T-cell (primary cell): ENCODE measurements around the gene UNC93A. TPM values are rescaled to one million over a fixed set of nuclear protein-coding genes. Genes with fewer than 3 reads are reported as not detected.
A peak's percentile ranks its signal among the peaks of the same experiment; 100 is the strongest.

Experiments used
- ATAC-seq, 4 experiments: fragments of 200-7000 bp in 3 of 4; fragments of 150-1000 bp in 1 of 4; cut with Tn5 transposase; replicated peaks in 1 of 4; 1 replicate in 3 of 4; 2 replicates in 1 of 4; pipeline ENCODE4 v1.10.0; 2021; ENCODE audit warnings: moderate library complexity in 3 of 4, mild to moderate bottlenecking in 2 of 4, moderate number of reproducible peaks in 1 of 4
- CTCF ChIA-PET, 2 donors: fragments of 300-600 bp; sonication (Branson Sonifier 250); formaldehyde crosslinking; loops; one replicate each; lab custom pipeline; 2022; ENCODE audit warnings: antibody characterized with exemption in 2 of 2; lab: Charles Lee
- POLR2A ChIA-PET, 2 donors: fragments of 300-600 bp; sonication (Branson Sonifier 250); formaldehyde crosslinking; loops; one replicate each; lab custom pipeline; 2022; ENCODE audit warnings: antibody characterized with exemption in 2 of 2; lab: Charles Lee
- DNase-seq, 35 experiments: peaks; one replicate each; pipeline versions ENCODE4 v3.0.0 to v3.0.0-alpha.2; 2013 to 2023
- H3K27ac ChIP-seq: one replicate; pipeline ENCODE4 v1.5.1; 2013; ENCODE audit warnings: low read length
- H3K27me3 ChIP-seq, 2 experiments: replicated peaks in 1 of 2; 1 replicate in 1 of 2; 2 replicates in 1 of 2; pipeline versions ENCODE4 v1.6.1 to v1.7.0; 2013; ENCODE audit warnings: low read length in 1 of 2, mixed read lengths in 1 of 2; ENCODE audit not compliant: control insufficient read depth in 2 of 2, insufficient read depth in 2 of 2; ENCODE audit errors: extremely low read depth in 1 of 2
- H3K36me3 ChIP-seq, 2 donors: 1 replicate in 1 of 2; 2 replicates in 1 of 2; pipeline versions ENCODE4 v1.6.1 to v1.7.0; 2013; ENCODE audit warnings: low read length in 1 of 2; ENCODE audit not compliant: control insufficient read depth in 2 of 2, insufficient read depth in 1 of 2; ENCODE audit errors: extremely low read depth in 1 of 2
- H3K4me1 ChIP-seq, 2 experiments: 1 replicate in 1 of 2; 2 replicates in 1 of 2; pipeline versions ENCODE4 v1.6.1 to v1.7.0; 2013; ENCODE audit warnings: low read length in 2 of 2, mixed read lengths in 1 of 2; ENCODE audit not compliant: insufficient read depth in 2 of 2, control insufficient read depth in 1 of 2; ENCODE audit errors: extremely low read depth in 1 of 2
- H3K4me3 ChIP-seq, 2 donors: 1 replicate in 1 of 2; 2 replicates in 1 of 2; pipeline versions ENCODE4 v1.5.1 to v1.7.0; 2013; ENCODE audit warnings: mild to moderate bottlenecking in 2 of 2, low read length in 1 of 2, moderate library complexity in 1 of 2; ENCODE audit not compliant: control insufficient read depth in 1 of 2; ENCODE audit errors: extremely low read depth in 1 of 2
- H3K9me3 ChIP-seq: 2 replicates; pipeline ENCODE4 v1.7.0; 2013
- H3K27ac Mint-ChIP-seq, 2 donors: one replicate each; pipeline ENCODE4 v1.8.0; 2020 to 2021; ENCODE audit warnings: mild to moderate bottlenecking in 2 of 2, mixed read lengths in 2 of 2
- H3K27me3 Mint-ChIP-seq, 2 donors: one replicate each; pipeline ENCODE4 v1.8.0; 2021 to 2022; ENCODE audit warnings: mixed read lengths in 2 of 2
- H3K36me3 Mint-ChIP-seq: one replicate; pipeline ENCODE4 v1.8.0; 2021; ENCODE audit warnings: mixed read lengths
- H3K4me1 Mint-ChIP-seq, 3 donors: one replicate each; pipeline ENCODE4 v1.8.0; 2020 to 2022; ENCODE audit warnings: mixed read lengths in 3 of 3, mild to moderate bottlenecking in 1 of 3
- H3K4me3 Mint-ChIP-seq, 3 donors: one replicate each; pipeline ENCODE4 v1.8.0; 2020 to 2022; ENCODE audit warnings: mild to moderate bottlenecking in 3 of 3, mixed read lengths in 3 of 3, moderate library complexity in 3 of 3
- H3K9me3 Mint-ChIP-seq, 3 donors: one replicate each; pipeline ENCODE4 v1.8.0; 2020 to 2022; ENCODE audit warnings: mixed read lengths in 3 of 3
- WGBS: methylation state at CpG from one replicate; pipeline ENCODE4 v1.1.5; 2013; ENCODE audit warnings: missing lambda C conversion rate; ENCODE audit not compliant: insufficient coverage; 5-methylcytosine and 5-hydroxymethylcytosine counted together
- total RNA-seq, 35 experiments: library from RNA in 6 of 35; stranded (reverse) in 6 of 35; fragments of 120-200 nt in 1 of 35; gene quantifications; one replicate each; pipeline versions ENCODE4 v1.2.1 to v1.2.4 and lab custom pipeline; 2013 to 2026

UNC93A gene
- total RNA-seq, 5 donors from 2014 or later (not counting 1 experiment from before 2014, with no cell fraction given), result not detected

GRCh38 chr6:167341665-167342655, 50.8 kb downstream of the UNC93A start:
- H3K4me1 ChIP-seq, result no peaks in the 10 kb centered on the region
- no peaks in the 10 kb centered on the region for H3K36me3 ChIP-seq
- Mint-ChIP-seq H3K27ac (no peak overlapping the region), H3K4me1 (no peaks in the 10 kb centered on the region), H3K9me3 (no peaks in the 10 kb centered on the region), H3K36me3 (peaks cover 4% of the 10 kb centered on the region), H3K4me3 (no peak overlapping the region), H3K27me3 (peaks cover 6 to 8% of the 10 kb centered on the region in 2 donors)
- CTCF ChIA-PET, result no interaction called here
- ATAC-seq (no peak), DNase-seq (no peak)
- no peaks in the 10 kb centered on the region for H3K9me3 ChIP-seq
- 75% methylated on average over 1 of the region's 3 CpGs for WGBS
- POLR2A ChIA-PET, result interaction anchor here in 1 of 2 donors (0.7 kb wide), 1 partner anchor 13 kb away, joined by 3 read pairs; no protein-coding TSS in a partner anchor
- H3K27me3 ChIP-seq, result peaks cover 0 to 18% of the 10 kb centered on the region in 2 experiments
- H3K27ac ChIP-seq, result no peak overlapping the region
- no peak overlapping the region for H3K4me3 ChIP-seq

GRCh38 chr6:167342879-167343610, 51.9 kb downstream of the UNC93A start:
- 80% methylated on average over 14 of the region's 14 CpGs for WGBS

GRCh38 chr6:167345348-167345747, 54.2 kb downstream of the UNC93A start:
- Histone ChIP-seq H3K9me3 (no peaks in the 10 kb centered on the region), H3K36me3 (no peaks in the 10 kb centered on the region), H3K27me3 (peaks cover 0 to 8% of the 10 kb centered on the region in 2 experiments), H3K27ac (no peak overlapping the region), H3K4me3 (no peak overlapping the region), H3K4me1 (peaks cover 0 to 5% of the 10 kb centered on the region in 2 experiments)
- ATAC-seq (no peak), DNase-seq (no peak)
- H3K4me3 Mint-ChIP-seq, result no peak overlapping the region
- no peaks in the 10 kb centered on the region for H3K9me3 Mint-ChIP-seq
- peaks cover 5 to 9% of the 10 kb centered on the region in 2 donors for H3K27me3 Mint-ChIP-seq
- peaks cover 4% of the 10 kb centered on the region for H3K36me3 Mint-ChIP-seq
- H3K27ac Mint-ChIP-seq, result no peak overlapping the region
- peaks cover 6 to 11% (median 6%) of the 10 kb centered on the region in 3 donors for H3K4me1 Mint-ChIP-seq
- ChIA-PET CTCF (no interaction called here), POLR2A (no interaction called here)

More at GRCh38 chr6:167342879-167343610, 51.9 kb downstream of the UNC93A start:
- Mint-ChIP-seq H3K4me1 (no peaks in the 10 kb centered on the region), H3K27ac (no peak overlapping the region), H3K9me3 (no peaks in the 10 kb centered on the region), H3K4me3 (no peak overlapping the region), H3K36me3 (peaks cover 4% of the 10 kb centered on the region), H3K27me3 (peaks cover 4 to 8% of the 10 kb centered on the region in 2 donors)
- ChIA-PET CTCF (no interaction called here), POLR2A (no interaction called here)
- ATAC-seq (no peak), DNase-seq (no peak)
- Histone ChIP-seq H3K27me3 (peaks cover 0 to 10% of the 10 kb centered on the region in 2 experiments), H3K9me3 (no peaks in the 10 kb centered on the region), H3K36me3 (no peaks in the 10 kb centered on the region), H3K4me1 (no peaks in the 10 kb centered on the region), H3K27ac (no peak overlapping the region), H3K4me3 (no peak overlapping the region)

GRCh38 chr6:167345960-167346359, 54.8 kb downstream of the UNC93A start:
- POLR2A ChIA-PET, result no interaction called here
- Mint-ChIP-seq H3K27ac (no peak overlapping the region), H3K27me3 (peaks cover 5 to 7% of the 10 kb centered on the region in 2 donors), H3K4me1 (peaks cover 9 to 13% (median 9%) of the 10 kb centered on the region in 3 donors), H3K36me3 (peaks cover 4% of the 10 kb centered on the region), H3K9me3 (no peaks in the 10 kb centered on the region), H3K4me3 (no peak overlapping the region)
- H3K27ac ChIP-seq, result no peak overlapping the region
- H3K27me3 ChIP-seq, result peaks cover 0 to 11% of the 10 kb centered on the region in 2 experiments
- WGBS, result no CpG with 5 or more reads among the region's 4 CpGs
- DNase-seq (no peak), ATAC-seq (no peak)
- H3K4me1 ChIP-seq, result peaks cover 0 to 11% of the 10 kb centered on the region in 2 experiments
- H3K36me3 ChIP-seq, result no peaks in the 10 kb centered on the region
- H3K9me3 ChIP-seq, result no peaks in the 10 kb centered on the region
- H3K4me3 ChIP-seq, result no peak overlapping the region
- CTCF ChIA-PET, result interaction anchor here in 1 of 2 donors (0.6 kb wide), 1 partner anchor 61 kb away, joined by 3 read pairs; no protein-coding TSS in a partner anchor

- no peak overlapping the region for H3K4me3 Mint-ChIP-seq
- H3K4me1 Mint-ChIP-seq, result peaks cover 14 to 22% (median 18%) of the 10 kb centered on the region in 3 donors
- no peaks in the 10 kb centered on the region for H3K36me3 Mint-ChIP-seq
- Histone ChIP-seq H3K4me3 (no peak overlapping the region), H3K27ac (no peak overlapping the region), H3K36me3 (no peaks in the 10 kb centered on the region), H3K27me3 (peaks cover 0 to 17% of the 10 kb centered on the region in 2 experiments), H3K4me1 (peaks cover 0 to 20% of the 10 kb centered on the region in 2 experiments), H3K9me3 (no peaks in the 10 kb centered on the region)
- CTCF ChIA-PET, result no interaction called here
- WGBS, result 93% methylated on average over 7 of the region's 8 CpGs
- peak overlapping the region in 1 of 2 donors; percentile 0 for H3K27ac Mint-ChIP-seq
- POLR2A ChIA-PET, result no interaction called here
- no peaks in the 10 kb centered on the region for H3K9me3 Mint-ChIP-seq
- H3K27me3 Mint-ChIP-seq, result peaks cover 2 to 5% of the 10 kb centered on the region in 2 donors
- DNase-seq, result no peak
- no peak for ATAC-seq
Observed at GRCh38 chr6:167347226-167347625, 56.1 kb downstream of the UNC93A start.

GRCh38 chr6:167349631-167350274, 58.6 kb downstream of the UNC93A start:
- H3K36me3 Mint-ChIP-seq, result no peaks in the 10 kb centered on the region
- peak overlapping the region; percentile 86 to 92 (median 89) for H3K4me3 Mint-ChIP-seq
- ATAC-seq, result no peak
- H3K4me1 ChIP-seq, result peaks cover 0 to 20% of the 10 kb centered on the region in 2 experiments
- peak overlapping the region; percentile 60 to 78 for H3K4me3 ChIP-seq
- no peak overlapping the region for H3K27ac ChIP-seq
- peak overlapping the region; percentile 53 to 95 for H3K27ac Mint-ChIP-seq
- WGBS, result 61% methylated on average over 11 of the region's 19 CpGs
- peaks cover 0 to 12% of the 10 kb centered on the region in 2 experiments for H3K27me3 ChIP-seq
- H3K9me3 ChIP-seq, result no peaks in the 10 kb centered on the region
- H3K27me3 Mint-ChIP-seq, result peaks cover 2 to 5% of the 10 kb centered on the region in 2 donors
- H3K36me3 ChIP-seq, result no peaks in the 10 kb centered on the region
- H3K4me1 Mint-ChIP-seq, result peaks cover 14 to 22% (median 18%) of the 10 kb centered on the region in 3 donors
- H3K9me3 Mint-ChIP-seq, result no peaks in the 10 kb centered on the region
- DNase-seq, result peak in 2 of 35 experiments; percentile 10 to 12
- ChIA-PET CTCF (no interaction called here), POLR2A (no interaction called here)
